Loucy (cell line): Measurements from ENCODE around the gene AKR1A1.

Experiments
- CTCF ChIP-seq: fragments of 200-600 bp; sonication (generic); conservative IDR thresholded peaks from 2 replicates; pipeline ENCODE4 v1.5.1; 2014; ENCODE audit warnings: mild to moderate bottlenecking, antibody characterized with exemption, low read length
- EZH2phosphoT487 ChIP-seq: fragments of 200-600 bp; IDR thresholded peaks from 2 replicates; pipeline ENCODE4 v1.6.1; 2018; ENCODE audit warnings: antibody characterized with exemption, mild to moderate bottlenecking, moderate library complexity, borderline replicate concordance

- TF ChIP-seq CTCF = no peak
- no peak for TF ChIP-seq EZH2phosphoT487
These were observed 14.4 kb upstream of the AKR1A1 start for GRCh38 chr1:45535988-45536766.
